SW480 (cell line): ENCODE data around the gene DHRS9.

Experiments
- DNase-seq: peaks from one replicate; pipeline ENCODE4 v3.0.0-alpha.2; 2016; ENCODE audit warnings: low spot score

DHRS9 gene

GRCh38 chr2:169065864-169066517 lies 3.4 kb upstream of the DHRS9 start:
- DNase-seq, result no peak

DNA sequence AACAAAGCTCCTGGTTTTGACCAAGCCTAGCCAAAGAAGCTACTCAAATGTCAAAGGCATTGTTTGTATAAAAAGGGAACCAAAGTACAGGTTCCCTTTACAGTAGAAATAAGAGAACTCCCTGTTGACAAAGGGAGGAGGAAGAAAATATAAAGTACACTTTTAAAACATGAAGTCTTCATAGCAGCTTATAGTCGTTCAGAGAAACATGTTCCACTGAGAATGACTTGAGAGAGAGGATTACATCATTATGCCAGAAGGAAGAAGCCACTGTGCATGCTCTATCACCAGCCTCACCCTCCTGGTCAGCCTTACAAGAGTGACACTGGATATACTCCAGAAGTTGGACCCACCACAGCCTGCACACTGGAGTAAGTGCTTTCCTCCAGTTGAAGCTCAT lies 2.5 kb upstream of the DHRS9 start:
- DNase-seq, result no peak

- no peak for DNase-seq
These were observed 470 bp downstream of the DHRS9 start for GRCh38 chr2:169069833-169070232.

DNA sequence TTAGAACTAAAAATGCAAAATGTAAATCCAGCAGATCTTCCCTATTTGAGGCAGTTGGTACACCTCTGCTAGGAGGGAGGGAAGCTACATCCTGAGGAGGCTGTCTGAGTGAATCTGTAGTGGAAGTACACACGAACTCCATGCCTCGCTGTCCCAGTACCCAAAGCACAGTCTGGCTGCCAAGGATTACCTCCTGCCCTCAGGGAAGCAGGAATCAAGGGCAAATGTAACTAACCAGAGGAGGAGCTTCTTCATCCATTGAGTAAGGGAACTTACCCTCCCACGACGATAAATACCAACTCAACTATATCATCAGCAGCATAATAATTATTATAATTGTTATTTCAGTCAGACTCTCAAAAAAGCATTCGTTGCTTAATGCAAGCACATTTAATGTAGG lies 2.1 kb downstream of the DHRS9 start:
- DNase-seq, result no peak

DNA sequence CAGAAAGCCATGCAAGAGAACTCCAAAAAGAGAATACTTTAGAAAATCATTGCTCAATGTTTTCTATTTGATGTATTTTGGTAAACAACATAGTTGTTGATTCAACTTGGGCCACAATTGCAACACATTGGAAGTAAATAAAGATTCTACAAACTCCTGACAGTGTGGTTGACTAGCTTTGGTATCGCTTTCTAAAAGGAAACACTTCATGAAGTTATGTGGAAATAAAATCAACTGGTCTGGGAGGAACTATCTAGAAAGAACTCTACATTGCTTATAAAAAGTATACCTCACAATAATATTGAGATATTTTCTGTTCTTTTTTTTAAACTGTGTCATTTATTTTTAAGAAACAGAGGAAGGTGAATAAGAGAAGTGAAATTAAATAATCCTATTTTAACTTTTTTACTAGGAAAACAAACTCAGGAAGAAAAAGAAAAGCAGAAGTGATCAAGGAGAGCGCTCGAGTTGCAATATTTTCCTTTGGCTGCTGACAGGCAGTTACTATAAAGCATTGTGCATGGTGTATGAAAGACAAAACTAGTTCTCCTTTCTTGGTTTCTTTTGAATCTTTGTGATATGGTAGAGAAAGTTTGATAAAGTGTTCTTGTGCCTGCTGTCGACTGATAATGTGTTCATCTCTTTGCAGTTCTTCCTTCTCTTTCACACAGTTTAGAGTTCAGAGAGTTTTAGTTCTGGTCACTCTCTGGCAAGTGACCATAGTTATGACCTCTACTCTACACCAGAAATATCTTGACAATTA lies 3.0 kb downstream of the DHRS9 start:
- DNase-seq, result no peak

GRCh38 chr2:169073211-169073962 lies 4.0 kb downstream of the DHRS9 start:
- DNase-seq, result no peak

GRCh38 chr2:169073963-169074751 lies 4.8 kb downstream of the DHRS9 start:
- DNase-seq, result no peak

GRCh38 chr2:169077674-169078240 lies 8.4 kb downstream of the DHRS9 start:
- no peak for DNase-seq

DNA sequence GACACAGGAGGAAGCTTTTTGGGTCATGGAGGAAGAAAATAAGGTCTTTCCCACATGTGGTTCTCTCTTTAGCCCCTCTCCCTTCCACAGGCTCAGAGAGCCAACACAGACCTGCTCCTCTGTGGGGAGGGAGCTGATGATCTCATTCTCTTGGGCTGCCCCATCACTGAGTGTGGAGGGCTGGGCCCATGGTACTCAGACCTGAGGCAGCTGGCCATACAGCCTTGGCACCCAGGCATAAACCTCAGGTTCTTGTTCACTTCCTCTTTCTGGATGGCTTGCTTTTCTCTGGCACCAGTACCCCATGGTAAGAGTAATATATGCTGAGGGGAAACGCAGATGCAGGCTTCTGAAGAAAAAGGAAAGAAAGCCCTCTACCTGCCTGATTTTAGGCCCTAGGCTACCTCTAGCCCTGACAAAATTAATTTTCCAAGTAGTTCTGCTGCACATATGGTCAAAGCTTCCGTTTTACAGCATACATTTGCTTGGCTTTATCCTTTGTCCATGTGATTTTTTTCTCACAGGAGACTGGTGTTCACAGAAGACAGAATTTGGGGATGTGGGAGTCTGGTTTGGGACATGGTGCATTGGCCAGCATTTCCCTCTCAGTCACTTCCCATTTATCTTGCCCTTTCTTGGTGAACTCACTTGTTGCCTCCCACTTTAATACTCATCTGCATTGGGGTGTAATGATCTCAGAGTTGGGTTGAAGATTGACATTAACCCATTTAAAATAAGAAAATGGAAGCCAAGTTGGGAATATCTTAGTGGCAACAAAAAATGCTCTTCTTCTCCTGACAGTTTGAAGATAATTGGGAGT lies 11.1 kb downstream of the DHRS9 start:
- no peak for DNase-seq

GRCh38 chr2:169081551-169081950 lies 12.2 kb downstream of the DHRS9 start:
- no peak for DNase-seq

DNA sequence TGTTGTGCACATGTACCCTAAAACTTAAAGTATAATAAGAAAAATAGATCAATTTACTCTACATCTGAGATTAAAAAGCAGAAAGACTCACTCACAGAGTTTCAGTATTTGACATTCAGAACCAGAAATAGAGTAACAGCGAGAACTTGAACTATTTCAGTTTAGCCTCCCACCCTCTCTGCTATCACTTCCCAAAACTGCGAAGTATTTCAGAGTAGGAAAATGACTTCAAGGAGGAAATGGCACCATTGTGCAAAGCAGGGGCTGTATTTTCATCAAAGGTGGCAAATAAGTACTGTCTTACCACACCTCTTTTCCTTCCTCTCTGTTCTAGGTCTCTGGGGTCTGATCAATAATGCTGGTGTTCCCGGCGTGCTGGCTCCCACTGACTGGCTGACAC lies 13.6 kb downstream of the DHRS9 start:
- DNase-seq, result no peak

- DNase-seq, result no peak
These were observed 17.6 kb downstream of the DHRS9 start for GRCh38 chr2:169086893-169087467.

- no peak for DNase-seq
These were observed 18.5 kb downstream of the DHRS9 start for GRCh38 chr2:169087757-169088379.

GRCh38 chr2:169089182-169089581 lies 19.8 kb downstream of the DHRS9 start:
- DNase-seq, result no peak

DNA sequence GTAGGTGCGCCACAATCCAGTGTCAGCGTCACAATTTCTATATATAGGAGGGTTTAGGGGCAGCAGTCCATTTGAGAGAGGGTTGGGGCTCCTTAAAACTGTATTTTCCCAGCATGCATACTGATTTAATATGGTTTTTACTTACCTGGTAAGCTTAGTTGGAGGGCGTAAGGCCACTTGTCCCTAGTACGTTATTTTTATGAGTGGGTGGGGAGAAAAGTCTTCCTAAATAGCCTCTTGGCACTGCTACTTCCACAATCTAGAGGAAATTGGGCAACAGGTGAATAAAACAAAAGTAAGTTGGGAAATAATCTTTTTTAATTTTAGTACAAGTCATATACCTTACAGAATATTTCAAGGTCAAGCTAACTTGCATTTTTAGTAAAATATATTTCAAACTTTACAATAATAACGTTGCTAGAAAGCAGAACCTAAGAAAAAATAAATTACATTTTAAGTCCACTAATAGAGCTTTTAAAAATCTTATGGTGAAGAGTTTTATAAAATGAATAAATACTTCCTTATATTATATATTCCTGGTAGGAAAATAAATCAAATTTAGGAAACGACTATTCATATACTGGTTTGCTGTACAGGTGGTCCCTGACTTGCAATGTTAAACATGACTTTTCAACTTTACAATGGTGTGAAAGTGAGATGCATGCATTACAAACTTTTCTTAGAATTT lies 20.9 kb downstream of the DHRS9 start:
- no peak for DNase-seq

- no peak for DNase-seq
These were observed 21.9 kb downstream of the DHRS9 start for GRCh38 chr2:169091256-169091655.

DNA sequence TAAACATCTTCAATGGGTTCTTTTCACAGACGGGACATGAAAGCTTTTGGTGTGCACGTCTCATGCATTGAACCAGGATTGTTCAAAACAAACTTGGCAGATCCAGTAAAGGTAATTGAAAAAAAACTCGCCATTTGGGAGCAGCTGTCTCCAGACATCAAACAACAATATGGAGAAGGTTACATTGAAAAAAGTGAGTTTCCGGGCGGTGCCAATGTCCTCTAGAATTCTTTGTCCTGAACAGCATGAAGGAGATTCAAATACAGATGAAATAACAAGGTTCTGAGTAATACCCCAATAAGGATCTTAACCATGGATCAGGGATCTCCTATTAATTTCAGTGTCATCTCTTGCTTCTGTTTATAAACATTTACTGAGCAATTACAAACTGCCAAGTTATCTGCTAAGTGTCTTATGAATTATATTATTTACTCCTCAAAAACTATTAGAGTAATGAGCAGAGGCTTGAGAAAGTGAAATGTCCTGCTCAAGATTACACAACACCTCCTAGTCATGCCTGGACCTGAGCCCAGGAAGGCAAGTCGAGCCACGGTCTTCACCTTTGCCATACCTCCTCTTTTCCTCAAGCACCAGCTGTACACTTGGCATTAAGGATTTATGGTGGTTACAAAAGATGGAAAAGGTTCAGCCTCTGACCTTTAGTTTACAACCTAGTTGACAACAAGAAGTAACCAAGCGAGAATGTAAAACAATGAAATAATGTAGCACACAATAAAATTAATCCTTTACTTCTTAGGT lies 22.6 kb downstream of the DHRS9 start:
- DNase-seq, result no peak

DNA sequence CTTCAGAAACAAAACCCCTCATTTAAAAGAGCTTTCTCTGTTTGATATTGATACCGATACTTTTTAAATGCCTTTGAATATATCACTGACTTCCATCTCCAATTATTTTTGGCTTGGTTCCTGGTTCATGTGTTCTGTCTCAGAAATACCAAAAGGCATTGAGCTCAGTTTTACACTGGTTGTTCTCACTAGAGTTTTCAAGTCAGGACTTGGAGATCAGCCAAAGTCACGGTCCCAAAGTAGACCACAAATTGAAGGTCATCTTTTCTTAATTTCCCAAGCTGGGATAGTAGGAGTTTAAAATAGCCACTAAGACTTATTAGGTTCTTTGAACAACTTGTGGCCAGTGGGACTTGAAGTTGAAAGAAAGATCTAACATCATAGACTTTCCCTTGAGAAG lies 24.2 kb downstream of the DHRS9 start:
- no peak for DNase-seq

DNA sequence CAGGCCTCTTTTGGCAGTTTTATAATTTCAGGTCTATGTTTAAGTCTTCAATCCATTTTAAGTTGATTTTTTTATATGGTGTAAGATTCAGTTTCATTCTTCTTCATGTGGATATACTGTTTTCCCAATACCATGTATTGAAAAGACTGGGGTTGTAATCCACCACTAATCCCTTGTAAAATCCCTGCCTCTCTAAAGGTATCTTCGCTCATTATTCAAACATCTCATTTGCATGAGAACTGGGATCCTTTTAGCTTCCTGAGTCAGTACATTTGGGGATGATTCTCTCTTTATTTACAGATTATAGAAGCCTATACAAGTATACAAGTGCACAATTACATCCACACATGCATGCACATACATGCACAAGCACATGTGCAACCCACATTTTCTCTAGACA lies 25.3 kb downstream of the DHRS9 start:
- DNase-seq, result no peak
